ENCODE data around the gene TBC1D14. TPM values are rescaled to one million over a fixed set of nuclear protein-coding genes. Genes with fewer than 3 reads are reported as not detected.

TBC1D14 gene
- total and polyA plus RNA-seq, 4 donors = 15.1 to 60.1 (median 46.4) TPM

- Histone ChIP-seq H3K9me3 (ENCODE audit: control insufficient read depth in 4 of 4, insufficient read depth in 3 of 4, low read length in 3 of 4) (no peaks in the 10 kb centered on the region), H3K27me3 (ENCODE audit: control insufficient read depth in 3 of 3, insufficient read depth in 3 of 3, low read length in 2 of 3) (no peaks in the 10 kb centered on the region), H3K36me3 (ENCODE audit: control insufficient read depth in 4 of 4, insufficient read depth in 4 of 4, low read length in 4 of 4) (peaks cover 4 to 54% (median 34%) of the 10 kb centered on the region in 4 donors), H3K4me3 (no peak overlapping the region), H3K9ac (ENCODE audit: insufficient read depth in 1 of 2, low read length in 2 of 2) (no peak overlapping the region), H3K27ac (ENCODE audit: low read depth in 1 of 2, low read length in 1 of 2) (no peak overlapping the region), H3K4me1 (ENCODE audit: control insufficient read depth in 5 of 5, insufficient read depth in 5 of 5, low read length in 5 of 5) (no peaks in the 10 kb centered on the region)
- WGBS, 2 donors = 89 to 90% methylated on average over 10 to 11 of the region's 11 CpGs
- no peak for DNase-seq
- no peak for TF ChIP-seq CTCF (IDR thresholded peaks at IDR 0.05; ENCODE audit: control extremely low read depth, extremely low read depth)
- no peak for ATAC-seq (ENCODE audit: insufficient read depth, low FRiP score)
These were observed 93.7 kb downstream of the TBC1D14 start for GRCh38 chr4:7003176-7003878.

GRCh38 chr4:7003879-7004240, 94.2 kb downstream of the TBC1D14 start:
- peaks cover 2 to 55% (median 36%) of the 10 kb centered on the region in 4 donors for H3K36me3 ChIP-seq (ENCODE audit: control insufficient read depth in 4 of 4, insufficient read depth in 4 of 4, low read length in 4 of 4)
- no peak for TF ChIP-seq CTCF (IDR thresholded peaks at IDR 0.05; ENCODE audit: control extremely low read depth, extremely low read depth)
- DNase-seq (no peak), ATAC-seq (ENCODE audit: insufficient read depth, low FRiP score) (no peak)
- H3K4me3 ChIP-seq = no peak overlapping the region
- H3K9me3 ChIP-seq (ENCODE audit: control insufficient read depth in 4 of 4, insufficient read depth in 3 of 4, low read length in 3 of 4) = no peaks in the 10 kb centered on the region
- 78 to 84% methylated on average over 8 of the region's 8 CpGs for WGBS, 2 donors
- H3K27ac ChIP-seq (ENCODE audit: low read depth in 1 of 2, low read length in 1 of 2) = no peak overlapping the region
- H3K9ac ChIP-seq (ENCODE audit: insufficient read depth in 1 of 2, low read length in 2 of 2) = no peak overlapping the region
- H3K4me1 ChIP-seq (ENCODE audit: control insufficient read depth in 5 of 5, insufficient read depth in 5 of 5, low read length in 5 of 5) = no peaks in the 10 kb centered on the region
- H3K27me3 ChIP-seq (ENCODE audit: control insufficient read depth in 3 of 3, insufficient read depth in 3 of 3, low read length in 2 of 3) = no peaks in the 10 kb centered on the region

- Histone ChIP-seq H3K27me3 (ENCODE audit: control insufficient read depth in 3 of 3, insufficient read depth in 3 of 3, low read length in 2 of 3) (no peaks in the 10 kb centered on the region), H3K9ac (ENCODE audit: insufficient read depth in 1 of 2, low read length in 2 of 2) (no peak overlapping the region), H3K27ac (ENCODE audit: low read depth in 1 of 2, low read length in 1 of 2) (no peak overlapping the region), H3K9me3 (ENCODE audit: control insufficient read depth in 4 of 4, insufficient read depth in 3 of 4, low read length in 3 of 4) (no peaks in the 10 kb centered on the region), H3K4me3 (no peak overlapping the region), H3K4me1 (ENCODE audit: control insufficient read depth in 5 of 5, insufficient read depth in 5 of 5, low read length in 5 of 5) (no peaks in the 10 kb centered on the region), H3K36me3 (ENCODE audit: control insufficient read depth in 4 of 4, insufficient read depth in 4 of 4, low read length in 4 of 4) (peaks cover 0 to 53% (median 35%) of the 10 kb centered on the region in 4 donors)
- TF ChIP-seq CTCF (IDR thresholded peaks at IDR 0.05; ENCODE audit: control extremely low read depth, extremely low read depth) = no peak
- no peak for ATAC-seq (ENCODE audit: insufficient read depth, low FRiP score)
- no peak for DNase-seq
- 82 to 90% methylated on average over 4 of the region's 4 CpGs for WGBS, 2 donors
These were observed 94.7 kb downstream of the TBC1D14 start for GRCh38 chr4:7004331-7004730.

GRCh38 chr4:7005571-7005970, 95.9 kb downstream of the TBC1D14 start:
- ATAC-seq (ENCODE audit: insufficient read depth, low FRiP score) = no peak
- DNase-seq = no peak
- 87 to 92% methylated on average over 4 of the region's 4 CpGs for WGBS, 2 donors
- Histone ChIP-seq H3K9me3 (ENCODE audit: control insufficient read depth in 4 of 4, insufficient read depth in 3 of 4, low read length in 3 of 4) (no peaks in the 10 kb centered on the region), H3K4me3 (no peak overlapping the region), H3K4me1 (ENCODE audit: control insufficient read depth in 5 of 5, insufficient read depth in 5 of 5, low read length in 5 of 5) (no peaks in the 10 kb centered on the region), H3K27me3 (ENCODE audit: control insufficient read depth in 3 of 3, insufficient read depth in 3 of 3, low read length in 2 of 3) (no peaks in the 10 kb centered on the region), H3K27ac (ENCODE audit: low read depth in 1 of 2, low read length in 1 of 2) (no peak overlapping the region), H3K9ac (ENCODE audit: insufficient read depth in 1 of 2, low read length in 2 of 2) (no peak overlapping the region), H3K36me3 (ENCODE audit: control insufficient read depth in 4 of 4, insufficient read depth in 4 of 4, low read length in 4 of 4) (peaks cover 1 to 47% (median 35%) of the 10 kb centered on the region in 4 donors)
- TF ChIP-seq CTCF (IDR thresholded peaks at IDR 0.05; ENCODE audit: control extremely low read depth, extremely low read depth) = no peak

Data from lung (tissue), 12 donors.